Frontal cortex (tissue), 4 donors: Measurements from ENCODE around the gene FAM193B. TPM values are rescaled to one million over a fixed set of nuclear protein-coding genes. Genes with fewer than 3 reads are reported as not detected.

ENCODE experiments used
- DNase-seq, 2 donors: peaks; one replicate each; pipeline ENCODE4 v3.0.0; 2012; ENCODE audit warnings: low spot score in 2 of 2
- FAIRE-seq: peaks from 2 replicates; lab custom pipeline; 2012; peaks lifted over from hg19 to GRCh38; lab: Jason Lieb, UNC
- total RNA-seq: library from RNA; depleted of rRNA; stranded (reverse); fragments of >200 nt; gene quantifications from one replicate; pipeline ENCODE4 v1.2.3, GENCODE V29; 2014
- donor health status: control.
- donor health status: control.
- donor health status: control.

The FAM193B gene
- 26.1 TPM for total RNA-seq

GRCh38 chr5:177554474-177555111 lies at the start of gene FAM193B:
FAM193B (minus strand) TSS chr5:177554563; CDS start chr5:177554458, 105 bp downstream.
- FAIRE-seq = no peak
- peak; percentile 97 to 98 for DNase-seq

- no peak for DNase-seq
- no peak for FAIRE-seq
These were observed 49.8 kb upstream of the FAM193B start for GRCh38 chr5:177604116-177604521.

GRCh38 chr5:177603631-177604030 lies 49.3 kb upstream of the FAM193B start:
- no peak for DNase-seq
- FAIRE-seq = no peak

DNA sequence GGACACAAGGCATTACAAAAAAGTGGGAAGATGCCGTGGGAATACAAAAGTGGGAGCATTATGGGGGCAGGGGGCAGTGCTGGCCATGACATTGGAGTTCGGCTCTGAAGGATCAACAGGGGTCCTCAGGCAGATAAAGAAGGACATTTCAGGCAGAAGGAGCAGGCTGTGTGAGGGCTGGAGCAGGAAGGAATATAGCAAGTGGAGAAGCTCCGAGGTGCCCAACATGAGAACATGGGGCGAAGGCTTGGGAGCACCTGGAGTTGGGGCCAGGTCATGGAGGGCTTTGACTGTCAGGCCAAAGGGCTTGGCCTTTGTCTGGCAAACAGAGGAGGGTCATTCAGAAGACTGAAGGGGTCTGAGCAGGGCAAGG lies 48.1 kb upstream of the FAM193B start:
- DNase-seq (no peak), FAIRE-seq (no peak)

DNA sequence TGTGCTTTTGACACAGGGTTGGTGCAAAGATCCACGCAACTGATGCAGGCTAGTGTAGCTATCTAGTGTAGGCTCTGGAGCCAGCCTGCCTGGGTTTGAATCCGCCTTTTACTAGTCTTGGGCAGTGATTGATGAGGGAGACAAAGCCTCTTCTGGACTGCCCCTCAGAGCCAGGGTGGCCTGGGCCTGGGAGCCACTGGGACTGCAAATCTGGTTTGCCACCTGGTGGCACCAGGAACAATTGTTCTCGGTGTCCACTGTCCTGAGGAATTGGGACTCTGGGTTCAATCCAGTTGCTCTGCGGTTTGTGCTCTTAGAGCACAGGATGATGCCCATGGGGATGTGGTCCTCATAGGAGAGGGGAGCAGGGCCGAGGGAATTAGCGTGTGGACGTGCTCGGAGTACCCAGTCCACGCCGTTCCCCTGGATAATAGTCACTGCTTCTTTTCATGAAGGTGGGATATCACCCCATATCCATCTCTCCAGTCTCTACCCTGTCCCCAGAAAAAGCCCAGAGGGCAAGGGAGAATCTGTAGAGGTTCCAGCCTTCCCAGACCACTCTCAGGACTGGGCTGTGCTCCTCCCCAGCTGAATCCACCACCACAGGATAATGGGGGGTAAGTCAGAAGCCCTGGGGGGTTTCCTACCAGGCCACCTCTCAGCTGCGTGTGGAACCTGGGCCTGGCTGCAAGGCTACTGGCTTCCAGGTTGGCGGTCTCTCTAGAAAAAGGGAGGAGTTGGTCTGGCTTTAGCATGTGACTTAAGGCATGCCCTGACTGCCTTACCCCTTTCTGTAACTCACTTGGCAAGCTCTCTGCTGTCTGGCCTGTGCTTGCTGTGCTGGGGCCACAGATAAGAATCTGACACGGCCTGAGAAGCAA lies 47.5 kb upstream of the FAM193B start:
- FAIRE-seq (no peak), DNase-seq (no peak)

DNA sequence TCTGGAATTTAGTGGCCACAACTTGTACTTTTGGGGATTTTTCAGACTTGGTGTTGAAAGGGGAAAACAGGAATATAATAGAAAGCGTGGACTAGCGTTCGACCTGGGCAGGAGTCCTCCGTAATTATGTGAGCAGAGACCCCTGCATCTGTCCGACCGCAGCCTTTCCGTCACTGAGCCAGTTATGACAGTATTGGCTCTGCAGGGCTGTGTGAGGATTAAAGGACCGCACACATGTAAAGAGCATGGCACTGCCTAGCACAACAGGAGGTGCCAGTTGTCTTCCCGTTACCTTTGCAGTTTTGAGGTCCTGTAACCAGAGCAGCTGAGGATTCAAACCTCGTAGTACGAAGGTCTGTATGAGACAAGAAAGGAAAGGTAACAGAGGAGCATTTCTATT lies 46.8 kb upstream of the FAM193B start:
- DNase-seq = no peak
- no peak for FAIRE-seq

- FAIRE-seq (no peak), DNase-seq (no peak)
These were observed 46.2 kb upstream of the FAM193B start for GRCh38 chr5:177600508-177601018.

DNA sequence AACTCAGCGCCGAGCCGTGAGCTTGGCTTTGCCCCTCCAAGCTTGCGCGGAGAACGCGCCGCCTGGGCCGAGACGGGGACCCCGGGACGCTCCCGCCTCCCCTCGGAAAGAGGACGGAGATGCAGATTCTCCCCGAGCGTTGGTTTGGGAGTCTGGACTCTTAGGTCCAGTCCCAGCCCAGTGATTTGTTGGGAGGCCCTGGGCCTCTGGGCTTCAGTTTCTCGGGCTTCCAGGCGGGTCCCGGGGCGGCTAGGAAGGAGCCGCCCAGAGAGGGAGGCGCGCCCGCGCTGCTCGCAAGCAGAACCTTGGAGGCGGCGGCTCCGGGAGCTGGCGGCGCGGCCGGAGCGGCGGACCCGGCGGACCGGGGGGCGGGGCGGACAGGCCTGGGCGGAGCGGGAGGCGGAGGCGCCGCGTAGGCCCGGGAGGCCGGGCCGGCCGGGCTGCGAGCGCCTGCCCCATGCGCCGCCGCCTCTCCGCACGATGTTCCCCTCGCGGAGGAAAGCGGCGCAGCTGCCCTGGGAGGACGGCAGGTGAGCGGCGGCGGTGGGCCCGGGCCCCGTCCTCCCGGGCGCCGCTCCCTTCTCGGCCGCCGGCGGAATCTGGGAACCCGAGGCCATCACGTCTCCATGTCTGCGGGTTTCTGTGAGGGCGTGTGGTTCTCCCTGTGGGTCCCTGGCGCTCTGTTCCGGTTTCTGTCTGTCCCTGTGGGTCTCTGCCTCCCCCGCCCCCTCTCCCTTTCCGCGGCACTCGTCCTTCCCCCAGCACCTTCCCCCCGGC lies 45.6 kb upstream of the FAM193B start, which contains the start of gene B4GALT7:
TSS of gene B4GALT7 (plus strand) at position 402 of the 777 bp plus-strand sequence. CDS start at position 481, 79 bp downstream.
- FAIRE-seq = no peak
- peak; percentile 87 to 89 for DNase-seq

DNA sequence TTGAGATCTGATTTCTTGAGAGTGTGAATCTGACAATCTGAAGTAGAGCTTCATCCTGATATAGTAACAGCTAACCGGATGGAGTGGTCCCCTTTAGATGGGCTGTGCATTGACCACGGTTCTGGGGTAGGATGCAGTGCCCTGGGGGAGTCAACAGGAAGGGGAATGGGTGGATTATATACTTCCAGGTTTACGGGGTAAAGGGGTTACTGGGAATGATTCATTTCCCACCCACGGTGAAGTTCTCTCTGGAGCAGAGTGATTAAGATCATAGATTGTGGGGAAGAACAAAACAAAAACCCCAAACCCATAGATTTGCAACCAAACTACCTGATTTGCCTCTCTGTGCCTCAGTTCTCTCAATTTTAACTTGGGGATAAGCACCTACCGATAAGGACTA lies 44.1 kb upstream of the FAM193B start:
- no peak for DNase-seq
- FAIRE-seq = no peak

- DNase-seq (no peak), FAIRE-seq (no peak)
These were observed 42.4 kb upstream of the FAM193B start for GRCh38 chr5:177596775-177597238.

GRCh38 chr5:177595991-177596774 lies 41.8 kb upstream of the FAM193B start:
- DNase-seq (no peak), FAIRE-seq (no peak)

- FAIRE-seq (no peak), DNase-seq (no peak)
These were observed 40.7 kb upstream of the FAM193B start for GRCh38 chr5:177595026-177595585.

GRCh38 chr5:177594071-177594470 lies 39.7 kb upstream of the FAM193B start:
- no peak for FAIRE-seq
- no peak for DNase-seq

- FAIRE-seq (no peak), DNase-seq (no peak)
These were observed 39.1 kb upstream of the FAM193B start for GRCh38 chr5:177593511-177593910.

GRCh38 chr5:177592905-177593304 lies 38.5 kb upstream of the FAM193B start:
- no peak for DNase-seq
- FAIRE-seq = no peak

DNA sequence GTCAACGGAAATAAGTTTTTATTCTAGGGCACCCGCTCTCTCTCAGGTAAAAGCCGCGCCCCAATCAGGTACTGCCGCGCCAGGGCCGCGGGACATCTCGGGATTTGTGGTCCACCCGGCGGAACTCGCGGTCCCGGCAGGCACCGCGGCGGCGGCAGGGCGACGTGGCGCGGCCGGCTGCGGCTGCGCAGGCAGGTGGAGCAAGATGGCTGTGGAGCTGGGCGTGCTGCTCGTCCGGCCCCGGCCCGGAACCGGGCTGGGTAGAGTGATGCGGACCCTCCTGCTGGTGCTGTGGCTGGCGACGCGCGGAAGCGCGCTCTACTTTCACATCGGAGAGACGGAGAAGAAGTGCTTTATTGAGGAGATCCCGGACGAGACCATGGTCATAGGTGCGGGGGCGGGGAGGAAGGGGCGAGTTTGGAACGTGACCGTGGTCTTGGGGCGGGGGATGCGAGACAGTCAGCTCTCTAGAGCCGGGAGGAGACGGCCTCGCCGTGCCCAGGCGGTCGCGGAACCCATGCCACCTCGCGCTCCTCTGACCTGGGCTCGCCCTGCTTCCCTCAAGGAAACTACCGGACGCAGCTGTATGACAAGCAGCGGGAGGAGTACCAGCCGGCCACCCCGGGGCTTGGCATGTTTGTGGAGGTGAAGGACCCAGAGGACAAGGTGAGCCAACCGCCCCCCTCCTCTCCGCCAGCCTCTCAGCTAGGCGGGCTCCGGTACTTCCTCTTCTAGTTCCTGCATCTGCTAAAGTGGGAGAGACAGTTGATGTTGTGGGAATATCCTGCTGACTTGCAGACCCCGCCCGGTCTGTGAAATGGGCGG lies 37.9 kb upstream of the FAM193B start, which contains the start of gene TMED9:
TSS of gene TMED9 (plus strand) at position 194 of the 825 bp plus-strand sequence. CDS start at position 206, 12 bp downstream.
- peak; percentile 88 for DNase-seq
- FAIRE-seq = no peak

DNA sequence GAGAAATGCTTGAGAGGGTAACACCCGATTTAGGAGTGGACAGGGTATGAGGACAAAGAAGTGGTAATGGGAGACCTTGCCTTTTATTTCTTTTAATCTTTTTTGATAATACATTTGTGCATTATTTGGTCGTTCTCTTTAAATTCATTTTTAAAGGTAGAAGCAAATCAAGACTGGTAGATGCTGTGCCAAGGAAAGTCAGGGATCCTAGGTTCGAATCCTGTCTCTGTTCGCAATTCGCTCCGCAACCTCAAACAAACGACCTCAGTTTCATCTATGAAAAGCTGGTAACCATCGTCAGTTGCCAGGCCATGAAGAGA lies 37.3 kb upstream of the FAM193B start:
- no peak for DNase-seq
- no peak for FAIRE-seq

DNA sequence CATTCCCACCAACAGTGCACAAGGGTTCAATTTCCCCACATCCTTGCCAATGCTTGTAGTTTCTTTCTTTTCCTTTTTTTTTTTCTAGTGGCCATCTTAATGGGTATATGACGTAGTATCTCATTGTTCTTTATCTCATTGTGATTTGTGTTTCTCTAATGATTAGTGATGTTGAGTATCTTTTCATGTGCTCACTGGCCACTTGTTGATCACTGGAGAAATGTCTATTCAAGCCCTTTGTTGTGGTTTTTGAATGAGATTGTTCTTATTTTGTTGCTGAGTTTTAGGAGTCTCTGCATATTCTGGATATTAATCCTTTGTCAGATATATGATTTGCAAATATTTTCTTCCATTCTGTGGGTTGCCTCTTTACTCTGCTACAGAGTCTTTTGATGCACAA lies 36.0 kb upstream of the FAM193B start:
- FAIRE-seq (no peak), DNase-seq (no peak)
